NCI-H2196 (cell line): ENCODE data around the gene CTU2.

ENCODE experiments used
- DNase-seq: peaks from one replicate; lab custom pipeline; 2025; ENCODE audit not compliant: unreplicated experiment; lab: John Stamatoyannopoulos, UW

The CTU2 gene

GRCh38 chr16:88696441-88696840 is 9.9 kb upstream of the CTU2 start:
- no peak for DNase-seq

- DNase-seq, result no peak
Measured at GRCh38 chr16:88697116-88697830, 9.0 kb upstream of the CTU2 start.

- DNase-seq, result no peak
Measured at GRCh38 chr16:88697831-88698615, 8.3 kb upstream of the CTU2 start.

- no peak for DNase-seq
Measured at GRCh38 chr16:88698646-88699045, 7.7 kb upstream of the CTU2 start.

- no peak for DNase-seq
Measured at GRCh38 chr16:88699180-88699579, 7.1 kb upstream of the CTU2 start.

- no peak for DNase-seq
Measured at GRCh38 chr16:88700322-88700635, 6.0 kb upstream of the CTU2 start.

- no peak for DNase-seq
Measured at GRCh38 chr16:88700636-88701482, 5.4 kb upstream of the CTU2 start.

GRCh38 chr16:88701581-88702370 is 4.5 kb upstream of the CTU2 start:
- no peak for DNase-seq

- DNase-seq, result no peak
Measured at GRCh38 chr16:88702371-88703210, 3.7 kb upstream of the CTU2 start.

GRCh38 chr16:88703486-88704309 is 2.6 kb upstream of the CTU2 start:
- DNase-seq, result no peak

GRCh38 chr16:88705076-88705684 is 1.1 kb upstream of the CTU2 start:
- no peak for DNase-seq

GRCh38 chr16:88705801-88706228 is 488 bp upstream of the CTU2 start:
- DNase-seq, result no peak

- no peak for DNase-seq
Measured at GRCh38 chr16:88706965-88707826, 893 bp downstream of the CTU2 start.

GRCh38 chr16:88710556-88710955 is 4.3 kb downstream of the CTU2 start:
- DNase-seq, result no peak

- DNase-seq, result no peak
Measured at GRCh38 chr16:88711750-88712340, 5.5 kb downstream of the CTU2 start.

- no peak for DNase-seq
Measured at GRCh38 chr16:88712362-88712979, 6.2 kb downstream of the CTU2 start.

- DNase-seq, result no peak
Measured at GRCh38 chr16:88713054-88713453, 6.8 kb downstream of the CTU2 start.
